ES-I3 (cell line): ENCODE results near the gene CEACAM18.
"Not testable (repeated sequence)": the region's sequence is repeated elsewhere in the genome, so short reads cannot be mapped to it uniquely, and the experiment has no call there.

Experiments used
- H3K36me3 ChIP-seq: 2 replicates; pipeline ENCODE4 v1.6.1; 2013; ENCODE audit warnings: mild to moderate bottlenecking, low read length, control low read depth, moderate library complexity; ENCODE audit not compliant: insufficient read depth
- H3K4me1 ChIP-seq: 2 replicates; pipeline ENCODE4 v1.6.1; 2013; ENCODE audit warnings: mild to moderate bottlenecking, control low read depth, low read length; ENCODE audit not compliant: insufficient read depth
- H3K9ac ChIP-seq: 2 replicates; pipeline ENCODE4 v1.6.1; 2013; ENCODE audit warnings: low read depth, mild to moderate bottlenecking, low read length, moderate library complexity
- H3K9me3 ChIP-seq: 2 replicates; pipeline ENCODE4 v1.6.1; 2013; ENCODE audit warnings: mild to moderate bottlenecking, low read length, moderate library complexity; ENCODE audit not compliant: control insufficient read depth, insufficient read depth

CEACAM18 gene

GRCh38 chr19:51478381-51479234 is at the start of gene CEACAM18:
TSS of gene CEACAM18 (plus strand) at chr19:51478539.
- Histone ChIP-seq H3K9ac (no peak within 1 kb of the TSS), H3K4me1 (no peaks in the 10 kb centered on the region), H3K36me3 (no peaks in the 10 kb centered on the region), H3K9me3 (no peaks in the 10 kb centered on the region)

DNA sequence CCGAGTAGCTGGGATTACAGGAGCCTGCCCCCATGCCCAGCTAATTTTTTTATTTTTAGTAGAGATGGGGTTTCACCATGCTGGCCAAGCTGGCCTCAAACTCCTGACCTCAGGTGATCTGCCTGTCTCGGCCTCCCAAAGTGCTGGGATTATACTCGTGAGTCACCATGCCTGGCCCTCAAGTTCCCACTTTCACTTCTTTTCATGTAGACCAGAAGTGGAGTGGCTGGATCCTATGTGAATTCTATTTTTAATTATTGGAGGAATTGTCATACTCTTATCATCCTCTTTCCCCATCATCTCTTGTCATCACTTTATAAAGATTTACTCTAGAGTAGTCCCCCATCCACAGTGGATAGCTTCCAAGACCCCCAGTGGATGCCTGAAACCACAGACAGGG is 48.1 kb upstream of the CEACAM18 start:
- Histone ChIP-seq H3K9me3 (no peaks in the 10 kb centered on the region), H3K36me3 (no peaks in the 10 kb centered on the region), H3K9ac (no peak overlapping the region), H3K4me1 (no peaks in the 10 kb centered on the region)

GRCh38 chr19:51431124-51431523 is 47.2 kb upstream of the CEACAM18 start:
- Histone ChIP-seq H3K9me3 (no peaks in the 10 kb centered on the region), H3K4me1 (no peaks in the 10 kb centered on the region), H3K9ac (no peak overlapping the region), H3K36me3 (no peaks in the 10 kb centered on the region)

DNA sequence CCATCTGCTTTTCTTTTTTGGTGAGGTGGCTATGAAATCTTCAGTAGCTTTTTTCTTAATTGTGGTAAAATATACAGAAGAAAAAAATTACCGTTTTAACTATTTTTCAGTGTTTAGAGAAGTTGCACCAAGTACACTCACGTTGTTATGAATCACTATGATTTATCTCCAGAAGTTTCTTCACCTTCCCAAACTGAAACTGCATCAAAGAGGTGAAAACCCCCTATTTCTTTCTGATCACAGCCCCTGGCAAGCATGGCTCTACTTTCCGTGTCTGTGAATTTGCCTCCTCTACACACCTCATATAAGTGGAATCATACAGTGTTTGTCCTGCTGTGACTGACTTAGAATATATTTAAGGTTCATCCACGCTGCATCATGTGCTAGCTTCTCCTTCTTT is 45.3 kb upstream of the CEACAM18 start:
- H3K9me3 ChIP-seq = no peaks in the 10 kb centered on the region
- H3K9ac ChIP-seq = no peak overlapping the region
- no peaks in the 10 kb centered on the region for H3K36me3 ChIP-seq
- no peaks in the 10 kb centered on the region for H3K4me1 ChIP-seq

DNA sequence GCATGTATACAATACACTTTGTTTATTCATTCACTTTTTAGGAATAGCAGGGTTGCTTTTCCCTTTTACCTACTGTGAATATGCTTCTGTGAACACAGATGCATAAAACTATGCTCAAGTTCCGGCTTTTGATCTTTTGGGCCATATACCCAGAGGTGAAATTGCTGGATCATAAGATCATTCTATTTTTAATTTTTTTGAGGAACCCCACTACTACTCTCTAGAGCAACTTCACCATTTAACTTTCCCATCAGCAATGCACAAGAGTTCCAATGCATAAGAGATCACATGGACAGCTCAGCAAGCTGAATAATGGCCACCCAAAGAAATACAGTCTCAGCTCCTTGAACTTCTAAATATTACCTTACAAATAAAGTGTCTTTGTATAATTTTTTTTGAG is 43.9 kb upstream of the CEACAM18 start:
- Histone ChIP-seq H3K4me1 (no peaks in the 10 kb centered on the region), H3K9me3 (no peaks in the 10 kb centered on the region), H3K36me3 (no peaks in the 10 kb centered on the region), H3K9ac (no peak overlapping the region)

DNA sequence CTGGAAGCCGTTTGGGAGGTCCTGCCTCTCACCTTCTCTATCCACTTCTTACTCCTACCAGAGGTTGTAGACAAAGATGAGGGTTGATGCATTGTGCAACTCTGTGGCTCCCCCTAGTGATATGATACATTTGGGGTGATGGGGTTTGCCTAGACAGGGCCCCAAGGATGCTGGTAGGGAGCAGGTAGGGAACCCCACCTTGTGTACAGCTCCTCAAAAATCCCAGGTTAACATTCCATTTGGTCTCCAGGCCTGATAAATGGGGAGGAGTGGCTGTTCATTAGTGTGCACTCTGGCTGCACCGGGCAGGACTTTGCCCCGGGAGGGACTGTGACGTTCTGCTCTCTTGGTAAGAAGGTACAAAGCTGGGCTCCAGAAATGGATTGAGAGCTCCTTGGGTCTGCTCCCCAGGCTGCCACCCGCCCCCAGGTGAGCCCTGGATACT is 39.3 kb upstream of the CEACAM18 start:
- no peaks in the 10 kb centered on the region for H3K36me3 ChIP-seq
- H3K9ac ChIP-seq = no peak overlapping the region
- no peaks in the 10 kb centered on the region for H3K9me3 ChIP-seq
- no peaks in the 10 kb centered on the region for H3K4me1 ChIP-seq

GRCh38 chr19:51440052-51440451 is 38.3 kb upstream of the CEACAM18 start:
- H3K9ac ChIP-seq = no peak overlapping the region
- no peaks in the 10 kb centered on the region for H3K36me3 ChIP-seq
- H3K9me3 ChIP-seq = no peaks in the 10 kb centered on the region
- H3K4me1 ChIP-seq = no peaks in the 10 kb centered on the region

DNA sequence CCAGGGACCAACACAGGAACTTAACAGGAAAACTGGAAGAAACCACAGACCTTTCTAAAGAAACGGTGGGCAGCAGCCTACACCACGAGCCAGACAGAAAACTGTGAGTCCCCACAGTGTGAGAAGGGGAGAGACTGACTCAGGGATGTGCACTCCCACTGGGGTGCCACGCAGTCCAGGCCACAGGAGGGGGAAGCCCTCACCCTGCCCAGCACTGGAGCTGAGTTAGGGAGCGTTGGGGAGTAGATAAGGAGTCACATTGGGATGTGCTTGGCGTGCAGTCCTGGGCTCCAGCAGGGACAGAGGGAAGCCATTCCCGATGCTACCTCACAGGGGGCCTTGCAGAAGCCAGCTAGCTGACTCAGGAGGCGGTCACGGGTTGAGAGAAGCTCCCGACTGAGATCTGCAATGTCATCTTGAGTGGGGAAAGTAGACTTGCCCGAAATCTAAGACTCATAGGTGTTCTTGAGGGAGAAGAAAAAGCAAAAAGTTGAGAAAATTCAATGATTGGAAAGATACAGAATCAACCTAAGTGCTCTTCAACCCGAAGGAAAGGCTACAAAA is 37.4 kb upstream of the CEACAM18 start:
- no peaks in the 10 kb centered on the region for H3K36me3 ChIP-seq
- H3K4me1 ChIP-seq = no peaks in the 10 kb centered on the region
- H3K9ac ChIP-seq = peak overlapping the region; percentile 10; the same call in 1 of the 2 replicates
- H3K9me3 ChIP-seq = no peaks in the 10 kb centered on the region

DNA sequence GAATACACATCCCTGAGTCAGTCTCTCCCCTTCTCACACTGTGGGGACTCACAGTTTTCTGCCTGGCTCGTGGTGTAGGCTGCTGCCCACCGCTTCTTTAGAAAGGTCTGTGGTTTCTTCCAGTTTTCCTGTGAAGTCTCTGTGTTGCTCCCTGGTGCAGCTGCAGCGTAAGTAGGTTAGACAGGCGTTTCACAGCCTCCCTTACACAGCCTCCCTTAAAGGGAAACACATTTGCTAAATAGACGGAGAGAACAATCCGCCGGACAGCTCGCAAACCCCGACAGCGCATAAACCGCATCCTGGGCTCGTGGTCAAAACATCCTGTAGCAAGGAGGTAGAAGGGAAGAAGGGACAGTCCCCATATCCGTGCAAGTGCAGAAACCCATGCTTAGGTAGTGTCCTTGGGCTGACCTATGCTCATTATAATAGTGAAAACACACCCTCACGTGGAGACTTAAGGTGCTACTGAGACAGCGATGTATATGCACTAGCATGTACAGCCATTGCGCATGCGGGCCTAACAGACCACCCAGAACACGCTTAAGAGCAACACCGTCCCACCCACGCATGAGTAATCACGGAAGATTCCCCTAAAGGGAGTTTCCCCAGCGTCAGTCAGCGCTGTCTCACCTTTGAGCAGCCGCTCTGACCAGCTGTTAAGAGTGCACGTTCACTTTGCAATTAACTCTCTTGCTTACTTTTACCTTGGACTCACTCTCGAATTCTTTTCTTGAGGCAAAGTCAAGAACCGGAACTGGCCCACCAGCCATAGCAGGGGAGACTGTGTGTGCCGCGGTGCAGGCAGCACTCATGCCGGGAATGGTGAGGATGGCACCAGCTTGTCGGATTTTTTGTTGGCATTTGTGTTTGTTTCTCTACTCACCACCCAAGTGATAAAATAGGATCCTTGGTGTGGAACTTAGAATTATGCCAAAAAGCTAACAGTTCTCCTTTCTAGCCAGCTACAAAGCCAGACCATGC is 36.6 kb upstream of the CEACAM18 start:
- Histone ChIP-seq H3K36me3 (no peaks in the 10 kb centered on the region), H3K4me1 (no peaks in the 10 kb centered on the region), H3K9me3 (no peaks in the 10 kb centered on the region), H3K9ac (peak overlapping the region; percentile 10; the same call in 1 of the 2 replicates)

DNA sequence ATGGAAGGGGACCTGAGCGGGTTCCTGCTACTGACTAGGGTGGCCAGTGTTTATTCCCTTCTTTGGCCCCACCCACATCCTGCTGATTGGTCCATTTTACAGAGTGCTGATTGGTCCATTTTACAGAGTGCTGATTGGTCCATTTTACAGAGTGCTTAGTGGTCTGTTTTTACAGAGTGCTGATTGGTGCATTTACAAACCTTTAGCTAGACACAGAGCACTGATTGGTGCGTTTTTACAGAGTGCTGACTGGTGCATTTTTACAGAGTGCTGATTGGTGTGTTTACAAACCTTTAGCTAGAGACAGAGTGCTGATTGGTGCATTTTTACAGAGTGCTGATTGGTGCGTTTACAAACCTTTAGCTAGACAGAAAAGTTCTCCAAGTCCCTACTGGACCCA is 30.8 kb upstream of the CEACAM18 start:
- H3K9me3 ChIP-seq, H3K36me3 ChIP-seq, H3K4me1 ChIP-seq, H3K9ac ChIP-seq: not testable (repeated sequence)

DNA sequence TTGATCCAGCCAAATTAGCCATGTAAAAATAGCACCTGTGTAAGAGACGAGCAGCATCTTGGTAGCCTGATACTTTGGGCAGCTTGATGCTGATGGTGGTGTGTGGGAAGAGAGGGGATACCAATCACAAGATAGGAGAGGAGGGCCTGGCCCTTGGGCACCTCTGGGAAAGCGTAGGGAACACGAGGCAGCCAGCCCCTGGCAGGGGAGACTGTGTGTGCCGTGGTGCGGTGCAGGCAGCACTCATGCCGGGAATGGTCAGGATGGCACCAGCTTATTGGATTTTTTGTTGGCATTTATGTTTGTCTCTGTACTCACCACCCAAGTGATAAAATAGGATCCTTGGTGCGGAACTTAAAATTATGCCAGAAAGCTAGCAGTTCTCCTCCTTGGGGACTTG is 30.3 kb upstream of the CEACAM18 start:
- Histone ChIP-seq H3K9me3 (no peaks in the 10 kb centered on the region), H3K9ac (no peak overlapping the region), H3K4me1 (no peaks in the 10 kb centered on the region), H3K36me3 (no peaks in the 10 kb centered on the region)

DNA sequence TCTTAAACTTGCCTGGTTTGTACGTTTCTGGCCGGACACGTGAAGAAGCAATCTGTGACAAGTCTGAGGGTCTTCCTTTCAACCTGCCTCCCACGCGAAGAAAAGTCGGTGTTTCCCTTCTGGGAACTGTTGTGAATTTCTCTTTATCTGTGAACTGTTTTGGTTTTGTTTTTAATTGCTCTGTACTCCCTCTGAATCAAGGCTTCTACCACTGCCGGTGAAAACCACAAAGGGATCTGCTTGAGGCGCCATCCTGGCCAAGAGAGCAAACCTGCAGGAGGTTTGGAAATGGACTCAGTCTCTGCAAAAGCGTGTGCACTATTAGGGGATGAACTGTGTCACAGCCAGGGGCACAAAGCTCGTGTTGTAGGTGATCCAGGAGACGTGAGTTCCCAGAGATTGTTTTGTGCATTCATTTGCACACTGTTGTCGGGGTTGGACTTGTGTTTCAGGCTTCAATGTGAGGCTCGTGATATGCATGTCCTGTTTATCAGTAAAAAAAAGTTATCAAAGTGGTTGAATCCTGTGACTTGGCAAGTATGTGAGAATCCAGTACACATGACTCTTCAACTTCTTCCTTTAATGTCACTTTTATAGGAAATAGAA is 29.8 kb upstream of the CEACAM18 start:
- H3K4me1 ChIP-seq = no peaks in the 10 kb centered on the region
- H3K9ac ChIP-seq = no peak overlapping the region
- no peaks in the 10 kb centered on the region for H3K9me3 ChIP-seq
- no peaks in the 10 kb centered on the region for H3K36me3 ChIP-seq

GRCh38 chr19:51450730-51451307 is 27.5 kb upstream of the CEACAM18 start:
- H3K9me3 ChIP-seq = no peaks in the 10 kb centered on the region
- no peaks in the 10 kb centered on the region for H3K4me1 ChIP-seq
- H3K36me3 ChIP-seq = no peaks in the 10 kb centered on the region
- no peak overlapping the region for H3K9ac ChIP-seq
